Esophagus (tissue), 2 donors: Measurements from ENCODE around the gene IL17RB. TPM values are rescaled to one million over a fixed set of nuclear protein-coding genes. Genes with fewer than 3 reads are reported as not detected.

Source experiments
- H3K27ac ChIP-seq, 2 donors: one replicate each; pipeline ENCODE4 v1.5.1; 2013; ENCODE audit warnings: low read depth in 2 of 2, mild to moderate bottlenecking in 2 of 2, inconsistent platforms in 1 of 2, low read length in 1 of 2, moderate library complexity in 1 of 2
- H3K27me3 ChIP-seq, 2 donors: one replicate each; pipeline ENCODE4 v1.6.1; 2013; ENCODE audit warnings: low read length in 2 of 2, control low read depth in 1 of 2, mild to moderate bottlenecking in 1 of 2; ENCODE audit not compliant: insufficient read depth in 2 of 2, control insufficient read depth in 1 of 2
- H3K36me3 ChIP-seq, 2 donors: one replicate each; pipeline ENCODE4 v1.6.1; 2013; ENCODE audit warnings: low read length in 1 of 2; ENCODE audit not compliant: control insufficient read depth in 2 of 2, insufficient read depth in 2 of 2
- H3K4me1 ChIP-seq, 2 donors: one replicate each; pipeline ENCODE4 v1.6.1; 2013; ENCODE audit warnings: low read length in 1 of 2; ENCODE audit not compliant: control insufficient read depth in 2 of 2, insufficient read depth in 2 of 2
- H3K4me3 ChIP-seq, 2 donors: one replicate each; pipeline ENCODE4 v1.5.1; 2013; ENCODE audit warnings: low read length in 2 of 2, mild to moderate bottlenecking in 2 of 2, low read depth in 1 of 2, moderate library complexity in 1 of 2
- H3K9me3 ChIP-seq, 2 donors: one replicate each; pipeline ENCODE4 v1.6.1; 2013; ENCODE audit warnings: mild to moderate bottlenecking in 2 of 2, low read depth in 1 of 2, low read length in 1 of 2, moderate library complexity in 1 of 2; ENCODE audit not compliant: control insufficient read depth in 2 of 2, insufficient read depth in 1 of 2
- WGBS, 2 donors: extraction: QIAGEN DNeasy Blood & Tissue Kit; methylation state at CpG; one replicate each; pipeline ENCODE4 v1.1.7; 2013; 5-methylcytosine and 5-hydroxymethylcytosine counted together
- polyA plus RNA-seq, 2 donors: library from polyadenylated mRNA; stranded (reverse); fragments of 200-250 nt; gene quantifications; one replicate each; pipeline ENCODE4 v1.2.3, GENCODE V29; 2013
- donor health status: healthy with polysubstance abuse.
- donor health status: Bipolar disorder and iron deficiency.

Gene IL17RB
- polyA plus RNA-seq, 2 donors = 0.42 to 0.81 TPM

GRCh38 chr3:53899750-53900149, 53.4 kb downstream of the IL17RB start:
- WGBS, 2 donors = 59 to 61% methylated on average over 2 of the region's 2 CpGs
- Histone ChIP-seq H3K4me3 (no peak overlapping the region), H3K9me3 (peaks cover 0 to 2% of the 10 kb centered on the region in 2 donors), H3K4me1 (no peaks in the 10 kb centered on the region), H3K27me3 (peaks cover 0 to 3% of the 10 kb centered on the region in 2 donors), H3K27ac (no peak overlapping the region), H3K36me3 (no peaks in the 10 kb centered on the region)

- WGBS, 2 donors = 82 to 85% methylated on average over 2 of the region's 2 CpGs
- Histone ChIP-seq H3K36me3 (no peaks in the 10 kb centered on the region), H3K4me3 (no peak overlapping the region), H3K4me1 (no peaks in the 10 kb centered on the region), H3K27ac (no peak overlapping the region), H3K9me3 (peaks cover 0 to 2% of the 10 kb centered on the region in 2 donors), H3K27me3 (peaks cover 0 to 3% of the 10 kb centered on the region in 2 donors)
These were observed 54.4 kb downstream of the IL17RB start for GRCh38 chr3:53900666-53901331.

DNA sequence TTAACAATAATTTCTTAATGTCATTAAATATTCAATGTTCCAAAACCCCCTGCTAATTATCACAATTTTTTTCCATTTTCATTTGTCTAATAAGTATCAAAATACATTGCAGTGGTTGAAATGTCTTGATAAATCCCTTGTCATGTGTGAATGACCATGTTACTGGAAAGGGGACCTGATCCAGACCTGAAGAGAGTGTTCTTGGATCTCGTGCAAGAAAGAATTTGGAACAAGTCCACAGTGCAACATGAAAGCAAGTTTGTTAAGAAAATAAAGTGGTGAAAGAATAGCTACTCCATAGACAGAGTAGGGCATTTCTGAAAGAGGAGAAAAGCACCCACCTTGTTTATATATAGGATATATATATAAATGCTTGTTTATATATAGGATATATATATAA, 55.7 kb downstream of the IL17RB start:
- Histone ChIP-seq H3K9me3 (peaks cover 0 to 2% of the 10 kb centered on the region in 2 donors), H3K27ac (no peak overlapping the region), H3K4me1 (no peaks in the 10 kb centered on the region), H3K36me3 (no peaks in the 10 kb centered on the region), H3K27me3 (peaks cover 0 to 3% of the 10 kb centered on the region in 2 donors), H3K4me3 (no peak overlapping the region)
- WGBS, 2 donors = 14 to 17% methylated on average over 1 of the region's 1 CpG

- 65 to 70% methylated on average over 5 of the region's 5 CpGs for WGBS, 2 donors
- no peaks in the 10 kb centered on the region for H3K36me3 ChIP-seq
- H3K27ac ChIP-seq = no peak overlapping the region
- H3K27me3 ChIP-seq = no peaks in the 10 kb centered on the region
- no peaks in the 10 kb centered on the region for H3K9me3 ChIP-seq
- H3K4me1 ChIP-seq = no peaks in the 10 kb centered on the region
- H3K4me3 ChIP-seq = no peak overlapping the region
These were observed 56.3 kb downstream of the IL17RB start for GRCh38 chr3:53902711-53903110.

- H3K27ac ChIP-seq = no peak overlapping the region
- 88 to 89% methylated on average over 7 to 8 of the region's 8 CpGs for WGBS, 2 donors
- no peaks in the 10 kb centered on the region for H3K36me3 ChIP-seq
- H3K27me3 ChIP-seq = no peaks in the 10 kb centered on the region
- no peaks in the 10 kb centered on the region for H3K9me3 ChIP-seq
- H3K4me3 ChIP-seq = no peak overlapping the region
- H3K4me1 ChIP-seq = no peaks in the 10 kb centered on the region
These were observed 67.0 kb downstream of the IL17RB start for GRCh38 chr3:53913401-53913800.

Other genes with a start within 250 kb of the IL17RB start
- gene CHDH, start 149 bp upstream of the IL17RB start, polyA plus RNA-seq = under 1 TPM; 0.46 to 0.53 TPM
- 1 to 10 TPM; 7.1 to 9.2 TPM for gene ACTR8, start 35.6 kb downstream of the IL17RB start, polyA plus RNA-seq
- gene SELENOK, start 45.3 kb downstream of the IL17RB start, polyA plus RNA-seq = 10 to 100 TPM; 50.3 to 81.1 TPM